RPMI8226 (cell line): ENCODE measurements around the gene WNT7B.
A peak's percentile ranks its signal among the peaks of the same experiment; 100 is the strongest.

ENCODE experiments used
- DNase-seq: peaks from one replicate; pipeline ENCODE4 v3.0.0-alpha.2; 2015

The WNT7B gene

DNA sequence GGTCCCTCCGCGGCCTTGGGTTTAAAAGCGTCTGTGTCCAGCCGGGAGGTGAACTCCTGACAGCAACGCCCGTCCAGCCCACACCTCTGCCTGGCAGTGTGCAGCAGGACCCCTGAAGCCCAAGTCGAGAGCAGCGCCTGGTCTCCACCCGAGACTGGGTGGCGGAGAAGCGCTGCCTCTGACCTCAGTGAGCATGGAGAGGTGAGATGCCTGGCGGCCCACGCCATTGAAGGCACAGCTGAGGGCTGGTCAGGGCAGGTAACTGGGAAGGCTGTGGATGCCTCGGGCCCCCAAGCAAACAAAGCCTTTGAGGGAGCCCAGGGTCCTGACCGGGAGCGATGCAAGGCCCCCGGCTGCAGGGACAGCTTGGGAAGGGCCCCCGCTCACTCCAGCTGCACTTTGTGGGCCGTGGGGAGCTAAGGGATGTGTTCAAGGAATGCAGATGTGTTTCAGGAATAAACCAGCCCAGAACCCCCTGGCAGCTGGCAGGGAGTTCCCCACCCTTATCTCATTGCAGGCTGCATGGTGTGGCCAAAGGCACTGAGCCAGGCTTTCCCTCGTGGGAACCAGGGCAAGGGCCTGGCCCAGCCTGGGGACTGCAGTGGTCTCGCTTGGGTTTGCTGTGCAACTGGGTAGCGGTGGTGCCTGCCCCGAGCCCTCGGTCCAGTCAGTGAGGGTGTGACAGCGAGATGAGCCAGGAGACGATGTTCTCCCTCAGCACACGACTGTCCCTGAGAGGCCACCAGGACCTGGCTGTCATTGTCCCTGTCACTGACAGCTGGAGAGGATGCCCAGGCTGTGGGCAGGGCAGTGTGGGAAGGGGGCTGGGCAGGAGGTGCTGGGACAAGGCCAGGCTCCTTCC lies 92.5 kb downstream of the WNT7B start:
- DNase-seq = no peak

DNA sequence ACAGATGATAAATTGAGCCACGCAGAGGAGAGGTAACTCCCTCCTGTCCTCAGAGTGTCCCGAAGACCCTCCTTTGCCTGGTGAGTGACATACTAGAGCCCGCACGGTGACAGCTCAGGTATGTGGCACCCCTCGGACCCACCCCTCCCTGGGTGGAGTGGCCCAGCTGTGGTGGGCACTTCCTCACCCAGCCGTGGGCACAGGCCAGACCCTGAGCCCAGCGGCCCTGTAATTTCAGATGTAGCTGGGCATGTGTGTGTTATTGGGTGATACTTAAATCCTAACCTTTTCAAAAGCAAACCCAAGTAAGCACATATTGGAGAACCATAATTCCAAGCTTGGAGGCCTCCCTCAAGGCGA lies 93.2 kb downstream of the WNT7B start:
- no peak for DNase-seq

GRCh38 chr22:45882881-45883810 lies 93.8 kb downstream of the WNT7B start:
- DNase-seq = no peak

DNA sequence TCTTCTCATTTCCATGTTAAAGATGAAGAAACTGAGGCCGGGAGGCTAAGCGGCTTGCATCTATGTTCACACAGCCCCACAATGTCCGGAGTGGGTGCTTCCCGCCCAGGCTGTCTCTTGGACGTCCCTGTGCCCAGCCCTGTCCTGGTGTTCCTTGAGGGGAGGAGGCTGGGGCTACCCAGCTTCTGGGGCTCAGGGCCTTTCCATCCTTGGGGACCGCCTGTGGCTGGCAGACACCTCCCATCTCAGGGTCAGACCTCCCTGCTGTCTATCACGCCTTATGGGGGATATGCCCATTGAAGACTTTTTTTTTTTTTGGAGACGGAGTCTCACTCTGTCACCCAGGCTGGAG lies 95.5 kb downstream of the WNT7B start:
- DNase-seq = no peak

DNA sequence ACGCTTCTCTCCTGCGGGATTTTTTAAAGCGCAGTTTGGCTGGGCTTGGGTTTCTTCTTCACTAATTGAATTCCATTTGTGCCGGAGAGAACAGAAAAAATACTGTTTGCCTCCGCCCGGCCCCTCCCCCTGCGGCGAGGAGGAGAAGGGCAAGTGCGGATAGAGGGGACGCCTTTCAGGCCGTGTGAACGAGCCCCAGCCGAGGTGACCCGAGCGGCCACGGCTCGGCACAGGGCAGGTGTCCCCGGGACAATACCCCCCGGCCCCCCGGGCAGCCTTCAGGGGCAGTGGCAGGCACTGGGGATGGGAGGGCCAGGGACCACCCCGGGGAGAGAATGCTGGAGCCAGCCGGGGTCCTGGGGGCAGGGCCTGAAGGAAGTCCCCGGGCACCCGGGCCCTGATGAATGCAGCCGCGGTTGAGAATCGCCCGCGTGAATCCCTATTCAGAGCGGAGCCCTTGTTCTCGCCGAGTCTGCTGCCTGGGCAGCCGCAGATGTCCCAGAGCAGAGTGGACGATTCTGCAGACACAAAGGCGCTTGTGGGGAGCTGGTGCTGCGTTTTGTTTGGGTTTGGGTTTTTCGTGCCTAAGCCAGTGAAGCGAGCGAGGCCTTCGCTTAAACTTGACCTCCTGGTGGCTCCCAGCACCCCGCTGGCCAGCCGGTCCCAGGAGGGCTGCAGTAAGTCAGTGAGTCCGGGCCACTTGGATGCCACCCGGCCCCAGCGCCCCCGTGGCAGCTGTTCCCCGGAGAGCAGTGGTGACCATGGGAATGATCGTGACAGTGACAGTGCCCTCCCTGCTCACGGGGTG lies 96.0 kb downstream of the WNT7B start:
- no peak for DNase-seq

GRCh38 chr22:45880091-45880715 lies 96.8 kb downstream of the WNT7B start:
- DNase-seq = no peak

GRCh38 chr22:45879552-45879949 lies 97.4 kb downstream of the WNT7B start:
- no peak for DNase-seq

- DNase-seq = no peak
These were observed 97.9 kb downstream of the WNT7B start for GRCh38 chr22:45878901-45879551.

DNA sequence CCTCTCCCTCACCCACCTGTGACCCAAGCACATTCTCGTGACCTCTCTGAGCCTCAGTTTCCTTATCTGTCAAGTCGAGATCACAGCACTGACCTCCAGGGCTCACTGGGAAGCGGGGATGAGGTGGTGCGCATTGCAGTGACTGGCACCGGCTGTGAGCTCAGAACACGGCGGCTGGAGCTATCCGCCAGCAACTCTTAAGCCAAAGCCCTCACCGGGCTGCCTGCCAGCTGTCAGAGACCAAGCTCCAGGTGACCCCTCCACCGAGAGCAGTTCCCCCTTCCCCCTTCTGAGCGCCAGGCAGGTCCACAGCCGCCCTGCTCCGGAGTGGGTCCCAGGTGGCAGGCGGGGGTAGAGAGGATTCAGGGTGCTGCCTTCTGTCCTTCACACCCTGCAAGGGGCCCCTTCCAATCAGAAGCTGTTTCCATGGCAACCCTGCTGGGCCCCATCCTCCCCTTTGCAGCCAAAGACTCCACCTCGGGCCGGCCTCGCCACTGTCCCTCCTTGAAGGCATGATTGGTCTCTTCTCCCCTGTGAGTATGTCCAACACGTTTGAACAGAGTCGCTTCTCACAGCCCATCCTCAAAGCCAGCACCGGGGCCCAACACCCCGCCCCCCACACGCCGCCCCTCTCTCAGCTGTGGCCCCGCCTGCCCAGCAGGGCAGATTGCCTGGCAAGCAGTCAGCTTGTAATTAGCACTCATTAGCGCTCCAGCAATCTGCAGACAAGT lies 98.7 kb downstream of the WNT7B start:
- DNase-seq = peak; percentile 78

DNA sequence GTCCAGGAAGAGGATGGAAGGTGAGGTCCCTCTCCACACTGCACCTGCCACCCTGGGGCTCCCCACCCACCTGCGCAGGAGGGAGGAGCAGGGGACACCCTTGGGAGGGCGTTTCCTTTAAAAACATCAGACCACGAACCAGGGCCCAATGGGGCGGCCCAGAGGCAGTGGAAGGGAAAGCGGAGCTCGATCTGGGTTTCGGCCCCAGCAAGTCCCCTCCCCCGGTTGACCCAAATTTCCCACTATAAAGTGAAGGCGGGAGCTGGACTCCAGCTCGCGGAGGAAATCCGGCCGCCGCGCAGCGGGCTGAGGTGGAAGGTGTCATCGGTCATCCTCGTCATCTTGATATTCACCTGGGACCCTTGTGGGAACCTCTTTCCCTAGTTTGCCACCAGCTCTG lies 99.3 kb downstream of the WNT7B start:
- DNase-seq = no peak

GRCh38 chr22:45877036-45877380 lies 100.0 kb downstream of the WNT7B start:
- no peak for DNase-seq

DNA sequence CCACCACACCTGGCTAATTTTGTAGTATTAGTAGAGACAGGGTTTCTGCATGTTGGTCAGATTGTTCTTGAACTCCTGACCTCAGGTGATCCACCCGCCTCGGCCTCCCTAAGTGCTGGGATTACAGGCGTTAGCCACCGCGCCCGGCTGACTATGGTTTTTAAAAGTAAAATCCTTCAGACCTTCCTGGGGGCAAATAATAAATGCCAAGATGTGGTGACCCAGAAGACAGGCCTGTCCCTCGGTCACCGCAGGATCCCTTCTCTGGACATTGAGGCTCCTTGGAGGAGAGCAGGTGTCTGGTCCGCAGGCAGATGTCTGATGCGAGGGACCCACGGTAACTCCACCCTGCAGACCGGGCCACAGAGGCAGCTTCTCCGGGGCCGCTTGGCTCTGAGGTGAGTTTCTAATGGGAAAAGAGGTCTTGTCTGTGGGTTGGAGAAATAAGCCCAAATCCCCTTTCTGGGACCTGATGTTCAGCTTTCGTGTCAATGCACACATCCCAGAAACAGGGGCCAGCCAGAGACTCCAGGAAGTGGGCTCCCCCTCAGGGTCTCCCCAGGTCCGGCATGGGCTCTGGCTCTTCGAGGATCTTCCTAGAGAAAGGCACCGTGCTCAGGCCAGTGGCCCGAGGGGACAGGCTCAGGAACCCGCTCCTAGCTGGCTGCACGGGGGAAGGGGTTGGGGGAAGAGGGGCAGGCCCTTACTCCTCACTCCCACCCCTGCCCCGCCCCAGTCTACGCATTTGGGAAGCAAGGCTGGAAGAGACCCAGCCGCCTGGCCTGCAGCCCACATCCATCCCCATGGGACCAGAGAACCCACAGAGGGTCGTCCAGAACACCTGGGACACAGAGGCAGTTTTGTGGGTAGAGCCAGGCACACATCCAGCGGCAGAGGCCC lies 100.6 kb downstream of the WNT7B start:
- DNase-seq = no peak

DNA sequence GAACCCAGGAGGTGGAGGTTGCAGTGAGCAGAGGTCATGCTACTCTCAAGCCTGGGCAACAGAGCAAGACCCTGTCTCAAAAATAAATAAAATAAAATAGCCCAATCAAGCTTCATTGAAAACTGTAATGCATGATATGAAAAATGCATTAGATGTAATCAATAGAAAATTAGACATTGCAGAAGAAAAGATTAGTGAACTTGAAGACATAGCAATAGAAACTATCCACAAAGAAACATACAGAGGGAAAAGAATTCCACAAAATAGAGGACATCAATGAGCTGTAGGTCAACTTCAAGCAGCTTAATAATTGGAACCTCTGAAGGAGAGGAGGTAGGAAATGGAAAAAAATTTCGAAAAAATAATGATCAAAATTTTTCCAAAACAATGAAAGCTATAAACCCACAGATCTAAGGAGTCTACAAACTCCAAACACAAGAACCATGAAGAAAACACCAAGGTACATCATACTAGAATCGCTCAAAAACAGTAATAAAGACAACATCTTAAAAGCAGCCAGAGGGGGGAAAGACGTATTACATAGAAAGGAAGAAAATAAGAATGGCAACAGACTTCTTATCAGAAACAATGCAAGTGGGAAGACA lies 104.2 kb downstream of the WNT7B start:
- no peak for DNase-seq

DNA sequence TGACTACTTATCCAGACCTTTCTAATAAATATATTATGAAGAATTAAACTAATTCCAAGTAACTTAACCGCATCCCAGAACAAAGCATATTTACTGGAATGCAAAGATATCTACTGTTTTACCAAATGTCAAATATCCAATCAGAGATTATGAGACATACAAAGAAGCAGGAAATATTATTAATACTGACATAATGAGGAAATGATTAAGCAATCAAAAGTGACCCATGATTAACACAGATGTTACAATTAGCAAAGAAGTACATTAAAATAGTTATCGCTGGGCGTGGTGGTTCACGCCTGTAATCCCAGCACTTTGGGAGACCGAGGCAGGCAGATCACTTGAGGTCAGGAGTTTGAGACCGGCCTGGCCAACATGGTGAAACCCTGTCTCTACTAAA lies 105.2 kb downstream of the WNT7B start:
- DNase-seq = no peak
